NCI-H226 (cell line): Measurements from ENCODE around the gene AATK.
A peak's percentile ranks its signal among the peaks of the same experiment; 100 is the strongest.

Experiments
- DNase-seq: peaks from one replicate; pipeline ENCODE4 v3.0.0-alpha.2; 2015

The AATK gene, protein sequence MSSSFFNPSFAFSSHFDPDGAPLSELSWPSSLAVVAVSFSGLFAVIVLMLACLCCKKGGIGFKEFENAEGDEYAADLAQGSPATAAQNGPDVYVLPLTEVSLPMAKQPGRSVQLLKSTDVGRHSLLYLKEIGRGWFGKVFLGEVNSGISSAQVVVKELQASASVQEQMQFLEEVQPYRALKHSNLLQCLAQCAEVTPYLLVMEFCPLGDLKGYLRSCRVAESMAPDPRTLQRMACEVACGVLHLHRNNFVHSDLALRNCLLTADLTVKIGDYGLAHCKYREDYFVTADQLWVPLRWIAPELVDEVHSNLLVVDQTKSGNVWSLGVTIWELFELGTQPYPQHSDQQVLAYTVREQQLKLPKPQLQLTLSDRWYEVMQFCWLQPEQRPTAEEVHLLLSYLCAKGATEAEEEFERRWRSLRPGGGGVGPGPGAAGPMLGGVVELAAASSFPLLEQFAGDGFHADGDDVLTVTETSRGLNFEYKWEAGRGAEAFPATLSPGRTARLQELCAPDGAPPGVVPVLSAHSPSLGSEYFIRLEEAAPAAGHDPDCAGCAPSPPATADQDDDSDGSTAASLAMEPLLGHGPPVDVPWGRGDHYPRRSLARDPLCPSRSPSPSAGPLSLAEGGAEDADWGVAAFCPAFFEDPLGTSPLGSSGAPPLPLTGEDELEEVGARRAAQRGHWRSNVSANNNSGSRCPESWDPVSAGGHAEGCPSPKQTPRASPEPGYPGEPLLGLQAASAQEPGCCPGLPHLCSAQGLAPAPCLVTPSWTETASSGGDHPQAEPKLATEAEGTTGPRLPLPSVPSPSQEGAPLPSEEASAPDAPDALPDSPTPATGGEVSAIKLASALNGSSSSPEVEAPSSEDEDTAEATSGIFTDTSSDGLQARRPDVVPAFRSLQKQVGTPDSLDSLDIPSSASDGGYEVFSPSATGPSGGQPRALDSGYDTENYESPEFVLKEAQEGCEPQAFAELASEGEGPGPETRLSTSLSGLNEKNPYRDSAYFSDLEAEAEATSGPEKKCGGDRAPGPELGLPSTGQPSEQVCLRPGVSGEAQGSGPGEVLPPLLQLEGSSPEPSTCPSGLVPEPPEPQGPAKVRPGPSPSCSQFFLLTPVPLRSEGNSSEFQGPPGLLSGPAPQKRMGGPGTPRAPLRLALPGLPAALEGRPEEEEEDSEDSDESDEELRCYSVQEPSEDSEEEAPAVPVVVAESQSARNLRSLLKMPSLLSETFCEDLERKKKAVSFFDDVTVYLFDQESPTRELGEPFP (N-terminal part only)

DNA sequence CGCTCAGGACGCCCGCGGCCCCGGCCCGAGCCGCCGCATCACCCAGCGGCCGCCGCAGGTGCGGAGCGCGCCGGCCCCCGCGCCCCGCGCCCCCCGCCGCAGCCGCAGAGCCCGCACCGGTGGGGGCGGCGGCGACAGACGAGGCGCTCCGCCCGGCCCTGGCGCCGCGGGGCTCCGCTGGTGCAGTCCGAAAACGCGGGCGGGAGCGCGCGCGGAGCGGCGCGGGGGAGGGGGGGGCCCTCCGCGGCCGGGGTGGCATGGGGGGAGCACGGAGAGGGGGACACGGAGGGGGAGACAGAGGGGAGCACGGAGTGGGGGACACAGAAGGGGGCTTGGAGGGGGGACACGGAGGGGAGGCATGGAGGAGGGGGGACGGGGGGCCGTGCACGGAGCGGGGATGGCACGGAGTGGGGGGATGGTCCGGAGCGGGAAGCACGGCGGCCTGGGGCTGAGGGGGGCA, at the start of gene AATK:
TSS of gene AATK (minus strand) at position 189 of the 460 bp plus-strand sequence. CDS start 229 bp downstream, outside the sequence.
- DNase-seq = no peak

DNA sequence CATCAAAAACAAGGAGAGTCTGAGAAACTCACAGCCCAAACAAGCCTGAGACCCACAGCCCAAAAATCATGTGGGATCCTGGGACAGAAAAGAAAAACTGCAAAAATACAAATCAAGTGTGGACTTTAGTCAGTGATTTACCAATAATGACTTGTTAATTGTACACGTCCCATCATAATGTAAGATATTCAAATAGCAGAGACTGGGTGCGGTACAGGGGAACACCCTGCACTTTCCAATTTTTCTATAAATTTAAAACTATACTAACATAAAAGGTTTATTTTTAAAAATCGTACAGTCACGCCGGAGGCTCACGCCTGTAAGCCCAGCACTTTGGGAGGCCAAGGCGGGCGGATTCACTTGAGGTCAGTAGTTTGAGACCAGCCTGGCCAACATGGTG, 48.0 kb upstream of the AATK start:
- DNase-seq = no peak

DNA sequence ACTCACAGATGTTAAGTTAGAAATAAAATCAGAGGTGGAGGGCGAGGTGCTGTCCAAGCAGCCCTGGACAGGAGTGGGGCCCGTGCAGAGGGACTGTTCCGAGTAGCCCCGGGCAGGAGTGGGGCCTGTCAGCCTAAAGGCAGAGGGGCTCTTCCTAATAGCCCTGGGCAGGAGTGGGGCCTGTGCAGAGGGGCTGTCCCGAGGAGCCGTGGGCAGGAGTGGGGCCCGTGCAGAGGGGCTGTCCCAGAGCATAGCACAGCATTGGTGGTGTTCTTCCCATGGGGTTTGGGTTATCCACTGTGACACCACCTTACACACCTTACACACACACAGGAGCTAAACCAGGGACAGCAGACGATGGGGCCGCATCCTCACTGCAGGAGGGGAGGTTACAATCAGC, 46.3 kb upstream of the AATK start:
- no peak for DNase-seq

DNA sequence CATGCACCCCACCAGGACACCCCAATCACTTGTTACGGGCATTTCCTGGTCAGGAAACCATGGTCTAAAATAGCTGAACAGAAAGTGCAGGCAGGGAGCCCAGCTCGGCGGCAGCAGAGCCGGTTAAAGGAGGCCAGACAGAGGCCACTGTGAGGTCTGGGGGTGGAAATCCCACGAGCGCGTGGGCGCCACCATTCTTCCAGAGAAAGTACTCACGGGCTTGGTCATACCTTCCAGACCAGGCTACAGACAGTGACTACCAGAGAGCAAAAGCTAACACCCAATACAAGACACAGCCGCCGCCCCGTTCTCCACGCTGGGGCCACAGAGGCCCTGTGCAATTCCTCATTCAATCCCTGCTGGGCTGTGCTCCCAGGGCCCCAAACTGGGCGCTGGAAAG, 44.8 kb upstream of the AATK start:
- no peak for DNase-seq

DNA sequence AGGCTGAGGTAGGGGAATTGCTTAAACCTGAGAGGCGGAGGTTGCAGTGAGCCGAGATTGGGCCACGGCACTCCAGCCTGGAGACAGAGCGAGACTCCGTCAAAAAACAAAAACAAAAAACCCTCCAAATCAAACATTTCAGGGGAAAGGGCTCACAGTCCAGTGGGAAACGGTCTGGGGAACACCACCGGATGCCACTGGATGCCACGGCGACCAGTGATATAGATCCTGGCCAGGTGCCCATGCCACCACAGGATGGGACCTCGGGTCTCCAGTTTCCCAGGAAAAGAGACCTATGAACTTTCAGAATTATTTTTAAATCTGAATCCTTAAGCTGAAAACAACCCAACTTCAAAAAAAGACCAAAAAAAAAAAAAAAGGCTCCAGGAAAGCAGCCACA, 44.4 kb upstream of the AATK start:
- DNase-seq = no peak

DNA sequence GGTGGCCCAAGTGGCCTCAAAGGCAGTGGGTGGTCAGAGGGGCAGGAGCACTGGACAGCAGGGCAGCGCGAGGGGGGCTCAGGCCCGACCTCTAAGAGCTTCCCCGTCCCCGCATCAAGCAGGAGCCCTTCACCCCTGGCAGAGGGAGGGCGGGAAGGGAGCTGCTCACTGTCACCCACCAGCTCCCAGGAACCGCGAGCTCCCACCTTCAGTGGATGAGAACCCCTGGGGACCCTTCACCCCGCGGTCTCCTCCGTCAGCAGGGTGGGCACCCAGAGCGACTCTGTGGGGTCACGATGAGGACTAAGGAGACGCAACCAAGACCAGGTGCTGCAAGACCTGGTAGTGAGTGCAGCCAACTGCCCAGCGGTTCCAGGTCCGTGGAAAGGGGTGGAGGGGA, 43.1 kb upstream of the AATK start:
- DNase-seq = no peak

DNA sequence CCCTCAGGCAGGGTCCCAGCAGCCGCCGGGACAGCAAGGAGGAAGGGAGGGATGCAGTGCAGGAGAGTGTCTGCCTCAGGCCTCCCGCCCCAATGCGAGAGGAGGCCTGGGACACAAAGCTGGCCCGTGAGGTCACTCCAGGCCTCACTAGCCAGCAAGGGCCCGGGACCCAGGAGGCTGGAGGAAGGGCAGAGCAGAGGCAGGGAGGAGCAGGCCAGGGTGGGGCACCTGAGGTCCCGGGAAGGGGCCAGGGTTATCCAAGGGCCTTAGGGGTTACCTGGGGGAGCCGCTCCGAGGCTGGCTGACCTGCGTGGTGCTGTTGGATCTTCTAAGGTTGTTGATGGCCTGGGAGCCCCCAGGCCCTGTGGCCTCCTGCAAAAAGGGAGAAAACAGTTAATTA, 42.6 kb upstream of the AATK start:
- DNase-seq = no peak

DNA sequence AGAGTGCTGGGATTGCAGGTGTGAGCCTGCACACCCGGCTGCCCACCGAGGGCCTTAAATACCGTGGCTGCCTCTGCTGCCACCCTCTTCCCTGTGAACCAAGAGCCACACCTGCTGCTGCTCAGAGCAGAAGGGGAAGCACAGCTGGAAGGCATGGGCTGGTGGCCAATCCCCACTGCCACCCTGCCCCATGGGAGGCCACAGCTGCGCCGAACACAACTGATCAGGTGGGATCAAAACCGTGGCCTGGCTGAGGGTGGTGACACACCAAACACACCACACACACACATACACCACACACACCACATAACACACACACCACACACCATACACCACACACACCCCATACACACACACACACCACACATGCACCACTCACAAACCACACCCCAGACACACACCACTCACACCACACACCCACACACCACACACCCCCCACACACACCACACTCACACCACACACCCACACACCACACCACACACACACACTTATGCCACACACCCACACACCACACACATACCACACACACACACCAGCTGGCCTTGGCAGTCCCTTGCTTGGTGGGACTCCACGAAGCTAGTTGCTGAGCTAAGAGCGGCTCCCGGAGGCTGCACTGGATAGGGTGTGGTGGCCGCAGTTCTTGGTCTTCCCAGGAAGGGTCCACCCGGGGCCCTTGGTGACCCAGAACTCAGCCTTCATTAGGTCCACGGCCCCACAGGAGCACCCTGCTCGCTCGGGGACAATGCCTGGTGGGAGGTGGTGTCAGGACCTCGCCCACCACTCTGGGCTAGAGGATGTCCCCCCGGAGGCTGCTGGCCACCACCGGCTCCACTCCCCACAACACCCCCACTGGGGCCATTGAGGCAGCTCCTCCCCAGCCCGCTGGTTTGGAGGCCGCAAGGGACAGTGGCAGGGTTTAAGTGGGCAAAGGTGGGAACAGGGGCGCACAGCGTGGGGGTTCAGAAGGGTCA, 41.9 kb upstream of the AATK start:
- no peak for DNase-seq

DNA sequence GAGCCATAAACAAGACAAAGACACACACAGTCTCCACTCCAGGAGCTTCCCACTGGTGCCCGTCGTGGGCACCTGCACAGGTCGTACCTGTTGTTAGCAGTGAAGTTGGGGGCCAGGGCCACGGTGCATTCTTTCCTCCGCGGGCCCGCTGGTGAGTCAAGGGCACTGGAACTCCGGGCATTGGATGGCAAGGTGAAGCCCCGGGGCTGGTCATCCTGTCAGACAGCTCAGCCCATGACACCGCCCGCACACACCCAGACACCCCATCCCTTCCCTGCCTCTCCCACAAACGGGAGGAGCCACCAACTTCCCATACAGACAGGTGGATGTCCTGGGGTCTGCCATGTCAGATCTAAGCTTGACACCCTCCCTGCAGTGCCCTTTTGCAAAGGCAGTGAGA, 40.6 kb upstream of the AATK start:
- DNase-seq = no peak

DNA sequence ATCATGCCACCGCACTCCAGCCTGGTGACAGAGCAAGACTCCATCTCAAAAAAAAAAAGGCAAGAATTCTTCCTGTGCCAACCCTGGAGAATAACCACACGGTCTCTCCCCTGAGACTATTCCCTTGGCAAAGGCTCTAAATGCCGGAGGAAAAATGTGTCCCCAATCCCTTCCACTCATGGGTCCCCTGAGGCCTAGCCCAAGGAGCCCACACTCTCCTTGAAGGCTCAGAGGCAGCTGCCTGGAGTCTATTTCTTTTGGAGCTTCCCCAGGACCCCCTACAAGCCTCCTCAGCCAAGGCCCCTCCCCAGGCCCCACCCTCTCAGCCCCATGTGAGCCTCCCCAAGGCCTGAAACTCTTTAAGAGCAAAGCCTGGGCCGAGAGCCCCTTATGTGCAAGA, 40.1 kb upstream of the AATK start:
- no peak for DNase-seq

DNA sequence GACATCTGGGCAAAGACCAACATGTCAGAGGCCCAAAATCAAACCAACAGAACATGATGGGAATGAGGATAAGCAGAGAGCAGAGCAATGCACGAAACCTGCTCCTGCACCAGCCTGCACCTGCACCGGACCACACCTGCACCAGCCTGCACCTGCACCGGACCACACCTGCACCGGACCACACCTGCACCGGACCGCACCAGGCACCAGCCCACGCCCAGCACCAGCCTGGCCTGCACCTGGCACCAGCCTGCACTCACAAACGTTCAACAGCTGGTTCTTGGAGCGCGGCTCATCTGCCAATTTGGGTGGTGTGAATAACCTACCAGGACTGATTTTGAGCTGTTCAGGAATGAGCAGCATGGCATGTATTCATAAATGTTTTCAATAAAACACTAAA, 38.6 kb upstream of the AATK start:
- no peak for DNase-seq

DNA sequence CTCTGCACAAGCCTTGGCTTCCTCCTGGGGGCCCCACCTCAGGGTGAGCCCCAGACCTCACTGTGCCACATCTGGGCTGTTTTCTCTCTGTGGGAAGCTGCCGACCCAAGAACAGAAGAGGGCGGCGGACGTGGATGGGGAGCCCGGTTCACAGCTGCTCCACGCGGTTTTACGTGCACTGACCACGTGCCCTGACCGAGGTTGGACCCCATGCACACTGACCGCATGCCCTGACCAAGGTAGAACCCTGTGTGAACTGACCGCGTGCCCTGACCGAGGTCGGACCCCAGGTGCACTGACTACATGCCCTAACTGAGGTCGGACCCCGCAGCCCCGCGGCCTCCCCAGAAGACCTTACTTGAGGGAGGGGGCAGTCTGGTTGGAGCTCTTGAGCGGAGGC, 37.1 kb upstream of the AATK start:
- DNase-seq = no peak

DNA sequence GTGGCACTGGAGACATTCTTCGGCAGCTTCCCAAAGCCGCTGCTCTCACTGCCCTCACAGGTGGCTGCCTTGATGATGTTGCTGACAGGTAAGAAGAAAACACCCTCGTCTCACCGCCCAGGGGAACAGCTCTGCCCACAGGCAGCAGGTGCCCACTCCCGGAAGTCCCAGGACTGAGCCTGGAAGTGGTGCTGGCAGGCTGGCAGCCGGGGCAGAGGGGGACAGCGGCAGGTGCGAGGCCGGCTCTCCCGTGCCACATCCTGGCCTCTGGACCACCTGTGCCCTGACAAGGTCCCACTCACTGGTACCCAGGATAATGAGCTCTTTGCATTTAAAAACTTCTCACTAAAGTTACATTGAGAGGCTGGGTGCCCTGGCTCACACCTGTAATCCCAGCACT, 36.3 kb upstream of the AATK start:
- DNase-seq = no peak

DNA sequence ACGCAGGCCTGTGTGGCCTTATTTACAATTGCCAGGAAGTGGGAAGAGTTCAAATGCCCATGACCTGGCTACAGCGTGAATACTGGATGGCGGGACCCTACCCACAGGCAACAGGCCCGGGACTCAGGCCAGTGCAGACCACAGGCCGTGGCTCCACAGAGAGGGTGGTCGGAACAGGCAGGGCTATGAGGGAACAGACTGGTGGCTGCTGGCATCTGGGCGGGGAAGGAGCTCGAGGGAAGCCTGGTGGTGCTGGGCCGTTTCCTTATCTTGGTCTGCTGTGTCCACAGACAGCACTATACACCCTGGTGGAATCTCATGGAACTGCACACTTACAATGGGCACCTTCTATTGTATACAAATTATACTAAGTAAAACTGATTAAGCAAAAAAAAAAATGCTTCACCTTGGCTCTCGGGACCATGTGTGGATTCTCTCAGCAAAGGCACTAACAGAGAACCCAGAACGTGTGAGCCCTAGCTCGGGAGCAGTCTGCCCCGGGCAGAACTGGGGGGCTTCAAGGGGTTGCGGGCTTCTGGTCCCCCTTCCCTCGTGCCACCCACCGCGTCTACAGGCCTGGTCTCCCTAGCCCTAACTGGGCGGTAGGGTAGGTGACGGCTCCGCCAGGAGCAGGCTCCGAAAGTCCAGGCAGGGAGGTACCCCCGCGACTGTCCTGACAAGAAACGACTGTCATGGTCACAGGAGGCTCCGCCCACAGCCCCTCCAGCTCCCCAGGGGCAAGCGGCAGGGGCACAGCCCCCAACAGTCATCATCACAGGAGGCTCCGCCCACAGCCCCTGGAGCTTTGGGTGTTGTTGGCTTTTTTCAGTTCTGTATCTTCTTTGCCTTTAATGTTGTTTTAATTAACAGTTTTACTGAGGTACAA, 34.9 kb upstream of the AATK start:
- DNase-seq = peak; percentile 51

DNA sequence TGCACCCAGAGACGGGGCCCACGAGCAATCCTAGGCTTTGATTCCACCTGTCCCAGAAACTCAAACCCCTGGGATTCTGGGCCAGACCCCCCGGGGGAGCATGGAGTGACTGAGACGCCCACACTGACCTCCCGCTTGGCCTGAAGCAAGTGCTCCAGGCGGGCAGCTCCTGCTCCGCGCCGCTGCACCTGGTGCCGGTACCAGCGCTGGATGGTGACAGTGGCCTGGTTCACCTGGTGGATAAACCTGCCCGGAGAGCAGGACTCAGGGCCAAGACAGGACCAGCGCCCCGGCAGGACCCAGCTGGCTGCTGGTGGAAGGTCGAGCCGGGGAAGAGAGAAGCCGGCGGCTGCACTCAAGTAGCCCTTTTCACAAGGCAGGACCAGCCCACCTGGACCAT, 34.2 kb upstream of the AATK start:
- DNase-seq = no peak

DNA sequence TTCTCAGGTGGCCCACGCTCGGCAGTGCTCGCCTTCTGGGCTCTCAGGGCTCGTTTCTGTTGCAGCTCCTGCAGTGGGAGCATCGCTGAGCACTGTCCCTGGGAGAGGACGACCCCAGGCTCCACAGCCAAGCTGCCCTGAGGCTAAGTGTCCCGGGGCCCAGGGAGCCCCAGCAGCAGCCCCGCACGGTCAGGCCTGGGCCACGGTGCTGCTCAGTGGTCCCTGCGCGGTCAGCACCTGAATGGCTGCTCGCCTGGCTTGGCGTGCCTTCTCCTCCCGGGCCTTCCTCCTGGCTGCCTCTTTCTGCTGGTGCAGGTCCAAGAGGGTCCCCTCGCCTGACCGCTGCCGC, 33.4 kb upstream of the AATK start:
- no peak for DNase-seq

DNA sequence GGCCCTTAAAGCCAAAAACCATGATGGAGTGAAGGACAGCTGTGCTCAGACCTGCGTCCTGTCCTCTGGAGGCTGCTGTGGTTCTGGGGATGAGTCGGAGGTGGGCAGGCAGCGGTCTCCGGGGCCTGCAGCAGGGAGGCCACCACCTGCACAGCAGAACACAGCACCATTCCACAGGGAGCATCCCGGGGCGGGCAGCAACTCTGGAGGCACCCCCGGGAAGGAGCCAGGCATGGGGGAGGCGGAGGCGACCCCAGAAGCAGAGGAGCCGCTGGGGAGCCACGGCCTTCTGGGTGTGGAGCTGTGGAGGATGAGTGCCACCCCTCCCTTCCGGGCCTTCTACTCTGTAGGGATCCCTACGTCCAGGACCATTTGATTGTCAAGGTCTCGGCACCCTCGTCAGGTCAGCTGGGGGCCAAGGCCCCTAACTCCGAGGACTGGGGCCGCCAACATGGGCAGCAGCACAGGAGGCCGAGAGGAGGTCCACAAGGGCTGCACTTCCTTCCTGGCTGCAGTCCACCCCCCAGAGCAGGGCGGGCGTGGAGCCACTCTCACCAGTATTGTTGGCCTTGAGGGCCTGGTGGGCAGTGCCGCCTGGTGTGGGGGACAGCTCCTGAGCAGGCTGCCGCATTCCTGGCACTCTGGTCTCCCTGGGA, 32.9 kb upstream of the AATK start:
- DNase-seq = no peak

DNA sequence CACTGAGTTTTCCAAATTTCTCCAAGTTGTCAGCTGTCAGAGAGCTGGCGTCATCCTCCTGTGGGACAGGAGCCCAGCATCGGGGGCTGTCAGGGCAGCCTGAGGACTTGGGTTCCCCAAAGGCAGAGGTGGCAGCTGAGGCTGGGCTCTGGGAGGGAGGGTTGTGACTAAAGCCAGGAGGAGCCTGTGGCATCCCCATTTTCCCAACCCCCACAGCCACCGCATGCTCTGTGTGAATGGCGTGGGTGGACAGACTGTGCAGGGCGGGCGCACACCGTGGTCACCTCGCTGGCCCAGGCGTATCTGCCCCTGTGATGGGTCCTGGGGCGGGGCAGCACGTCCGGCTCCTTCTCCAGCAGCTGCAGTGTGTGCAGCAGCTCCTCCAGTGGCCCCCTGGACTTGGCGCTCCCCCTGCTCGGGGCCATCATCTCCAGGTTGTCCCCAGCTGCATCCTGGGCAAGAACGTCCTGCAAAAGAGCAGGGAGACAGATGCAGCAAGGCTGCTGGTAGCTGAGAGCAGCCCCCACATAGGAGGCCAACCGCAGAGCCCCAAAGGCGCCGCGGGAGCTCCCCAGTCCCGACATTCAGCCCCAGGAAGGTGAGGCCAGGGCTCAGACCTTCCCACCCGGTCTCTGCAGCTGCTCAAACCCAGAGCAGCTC, 31.9 kb upstream of the AATK start:
- no peak for DNase-seq

DNA sequence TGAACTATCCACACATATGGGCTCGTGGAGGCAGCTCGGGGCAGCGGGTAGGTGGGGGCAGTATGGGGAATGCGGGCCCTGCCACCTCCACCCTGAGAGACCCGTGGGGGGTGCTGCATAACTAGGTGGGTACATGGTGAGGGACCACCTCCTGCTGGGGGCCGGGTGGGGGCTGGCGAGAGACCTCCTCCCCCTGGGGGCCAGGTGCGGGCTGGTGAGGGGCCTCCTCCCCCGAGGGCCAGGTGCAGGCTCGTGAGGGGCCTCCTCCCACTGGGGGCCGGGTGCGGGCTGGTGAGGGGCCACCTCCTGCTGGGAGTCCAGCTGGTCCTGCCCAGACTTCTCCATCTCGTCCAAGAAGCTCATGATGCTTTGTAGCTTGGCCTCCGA, 31.4 kb upstream of the AATK start:
- DNase-seq = no peak
